T47D (cell line): ENCODE measurements around the gene STPG3.

Source experiments
- DNase-seq, 2 experiments: peaks; one replicate each; pipeline versions ENCODE4 v3.0.0 to v3.0.0-alpha.2; 2011 to 2012; ENCODE audit warnings: low read depth in 1 of 2, low spot score in 1 of 2
- JUND ChIP-seq: IDR thresholded peaks from 2 replicates; pipeline ENCODE4 v1.6.1; 2012; ENCODE audit warnings: low read depth
- in situ Hi-C: cut with HindIII; loops from 2 replicates; pipeline ENCODE4 v1.10.0; 2016; ENCODE audit warnings: low sequenced_read_pairs, low pct_unique_long_range_greater_than_20kb

Gene STPG3

DNA sequence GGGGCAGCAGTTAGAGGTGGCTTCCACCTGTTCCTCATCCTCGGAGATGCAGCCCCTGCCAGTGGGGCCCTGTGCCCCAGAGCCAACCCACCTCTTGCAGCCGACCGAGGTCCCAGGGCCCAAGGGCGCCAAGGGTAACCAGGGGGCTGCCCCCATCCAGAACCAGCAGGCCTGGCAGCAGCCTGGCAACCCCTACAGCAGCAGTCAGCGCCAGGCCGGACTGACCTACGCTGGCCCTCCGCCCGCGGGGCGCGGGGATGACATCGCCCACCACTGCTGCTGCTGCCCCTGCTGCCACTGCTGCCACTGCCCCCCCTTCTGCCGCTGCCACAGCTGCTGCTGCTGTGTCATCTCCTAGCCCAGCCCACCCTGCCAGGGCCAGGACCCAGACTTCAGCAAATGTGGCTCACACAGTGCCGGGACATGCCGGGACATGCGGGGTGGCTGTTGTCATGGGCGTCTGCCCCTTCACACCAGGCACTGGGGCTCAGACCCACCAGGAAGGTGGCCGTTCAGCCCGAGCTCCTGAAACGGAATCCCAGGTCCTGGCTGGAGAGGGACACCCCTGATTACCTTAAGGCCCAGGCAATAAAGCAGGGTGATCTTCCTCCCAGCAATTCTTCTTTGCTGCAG, 25.3 kb upstream of the STPG3 start:
- in situ Hi-C loops = no loop called here
- DNase-seq = no peak
- TF ChIP-seq JUND = no peak

DNA sequence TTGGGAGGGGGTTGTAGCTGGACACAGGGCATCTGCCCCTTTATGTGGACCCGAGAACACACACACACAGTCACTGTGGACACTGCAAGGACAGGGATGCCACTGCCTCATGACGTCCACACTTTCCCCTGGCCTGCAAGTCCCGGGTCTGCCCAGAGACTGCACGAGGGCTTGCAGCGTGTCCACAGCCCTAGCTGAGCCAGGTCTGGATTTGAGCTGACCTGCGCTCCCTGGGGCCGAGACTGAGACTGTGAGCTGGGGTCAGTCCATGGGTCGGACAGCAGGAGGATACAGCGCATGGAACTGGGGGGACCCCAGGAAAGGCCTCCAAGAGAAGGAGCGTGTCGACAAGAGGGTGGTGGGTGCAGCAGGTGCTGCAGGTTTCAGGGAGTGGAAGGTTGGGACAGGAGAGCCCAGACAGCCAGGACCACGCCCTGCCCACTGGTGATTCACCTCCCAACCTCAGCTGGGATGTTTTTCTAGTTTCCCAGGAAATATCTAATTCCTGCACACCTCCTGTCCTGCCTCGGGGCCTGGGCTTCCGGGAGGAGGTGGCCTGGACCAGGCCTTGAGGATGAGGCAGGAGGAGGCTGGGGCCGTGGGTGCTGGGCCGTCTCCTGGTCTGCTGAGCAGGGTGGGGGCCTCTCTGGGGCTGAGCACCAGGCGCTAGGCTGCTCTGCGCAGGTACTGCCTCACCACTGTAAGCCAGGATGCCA, 24.6 kb upstream of the STPG3 start:
- peak in 1 of 2 experiments; percentile 81 for DNase-seq
- TF ChIP-seq JUND = no peak
- in situ Hi-C loops = no loop called here

DNA sequence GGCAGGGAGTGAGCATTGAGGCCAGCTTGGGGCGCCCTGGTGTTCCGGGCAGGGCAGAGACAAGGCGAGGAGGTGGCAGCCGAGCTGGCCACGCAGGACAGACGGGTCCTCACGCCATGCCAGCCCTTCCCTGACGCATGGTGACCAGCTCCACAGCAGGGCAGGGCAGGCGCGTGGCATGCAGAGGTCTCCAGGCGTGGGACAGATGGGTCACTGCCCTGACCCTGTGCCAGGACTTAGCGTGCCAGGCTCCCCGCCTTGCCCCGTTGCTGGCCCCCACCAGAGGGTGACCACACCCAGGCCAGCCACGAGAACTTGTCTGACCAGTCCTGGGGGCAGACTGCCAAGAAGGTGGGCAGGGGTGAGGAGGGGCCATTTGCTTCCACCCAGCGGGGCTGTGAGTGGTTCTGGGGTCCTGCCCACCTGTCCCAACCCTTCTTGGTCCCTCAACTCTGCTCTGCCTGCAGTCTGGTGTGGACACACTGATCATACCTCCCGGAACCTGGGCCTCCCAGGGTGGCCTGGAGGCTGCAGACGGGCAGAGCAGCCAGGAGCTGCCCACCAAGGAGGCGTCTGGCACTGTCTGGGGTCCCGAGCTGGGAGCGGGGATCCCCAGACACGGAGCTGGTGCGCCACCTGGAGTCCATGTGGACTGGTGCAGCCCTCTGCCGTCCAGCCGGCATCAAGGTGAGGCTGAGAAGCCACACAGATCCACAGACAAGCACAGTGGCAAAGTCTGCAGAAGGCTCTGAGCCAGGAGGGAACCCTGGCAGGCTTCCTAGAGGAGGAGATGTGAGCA, 23.8 kb upstream of the STPG3 start, which contains the start of gene RNF224:
Gene RNF224 (plus strand): TSS at position 449 of the 799 bp plus-strand sequence. CDS start 834 bp downstream, outside the sequence.
- no peak for TF ChIP-seq JUND
- in situ Hi-C loops = no loop called here
- peak; percentile 93 to 94 for DNase-seq

DNA sequence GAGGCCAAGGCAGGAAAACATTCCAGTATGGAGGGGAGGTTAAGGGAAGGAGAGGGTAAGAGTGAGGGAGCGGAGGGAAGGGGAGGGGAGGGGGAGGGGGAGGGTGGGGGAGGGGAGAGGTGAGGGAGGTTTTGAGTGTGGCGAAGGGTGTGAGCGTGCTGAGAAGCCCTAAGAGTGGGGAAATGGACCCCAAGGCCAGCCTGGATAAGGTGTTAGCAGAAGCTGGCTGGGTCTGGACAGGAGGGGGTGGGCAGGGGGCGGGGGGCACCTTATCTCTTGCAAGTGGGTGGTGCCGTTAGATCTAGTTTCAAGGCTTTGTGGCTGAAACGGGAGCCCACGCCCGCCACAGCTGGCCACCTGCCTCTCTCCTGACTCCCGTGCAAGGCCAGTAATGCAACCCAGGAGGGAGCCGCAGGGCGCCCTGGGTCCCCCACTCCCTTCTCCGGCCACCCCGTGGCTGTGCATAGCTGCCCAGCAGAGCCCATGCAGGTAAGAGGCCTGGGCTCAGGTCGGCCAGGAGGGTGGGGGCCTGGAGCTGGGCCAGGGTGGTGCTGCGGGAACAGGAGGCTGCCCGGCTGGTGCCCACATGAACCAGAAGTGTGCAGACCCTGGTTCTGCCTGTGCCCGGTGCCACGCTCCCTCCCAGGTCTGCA, 23.1 kb upstream of the STPG3 start:
- TF ChIP-seq JUND = no peak
- in situ Hi-C loops = no loop called here
- no peak for DNase-seq

DNA sequence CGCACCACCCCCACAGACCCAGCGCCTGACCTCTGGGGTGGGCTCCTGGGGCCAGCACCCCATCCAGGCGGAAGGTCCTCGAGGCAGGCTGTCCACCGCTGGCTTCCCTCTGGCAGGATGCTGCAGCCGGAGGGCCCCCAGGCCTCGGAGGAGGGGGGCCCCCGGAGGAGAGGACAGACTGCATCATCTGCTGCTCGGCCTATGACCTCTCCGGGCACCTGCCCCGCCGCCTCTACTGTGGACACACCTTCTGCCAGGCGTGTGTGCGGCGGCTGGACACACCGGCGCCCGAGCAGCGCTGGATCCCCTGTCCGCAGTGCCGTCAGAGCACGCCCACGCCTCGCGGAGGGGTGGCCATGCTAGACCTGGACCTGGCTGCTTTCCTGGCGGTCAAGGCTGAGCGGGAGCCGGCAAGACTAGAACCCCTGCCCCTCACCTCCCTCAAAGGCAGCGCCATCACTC, 22.5 kb upstream of the STPG3 start:
- no peak for DNase-seq
- no peak for TF ChIP-seq JUND
- in situ Hi-C loops = no loop called here

DNA sequence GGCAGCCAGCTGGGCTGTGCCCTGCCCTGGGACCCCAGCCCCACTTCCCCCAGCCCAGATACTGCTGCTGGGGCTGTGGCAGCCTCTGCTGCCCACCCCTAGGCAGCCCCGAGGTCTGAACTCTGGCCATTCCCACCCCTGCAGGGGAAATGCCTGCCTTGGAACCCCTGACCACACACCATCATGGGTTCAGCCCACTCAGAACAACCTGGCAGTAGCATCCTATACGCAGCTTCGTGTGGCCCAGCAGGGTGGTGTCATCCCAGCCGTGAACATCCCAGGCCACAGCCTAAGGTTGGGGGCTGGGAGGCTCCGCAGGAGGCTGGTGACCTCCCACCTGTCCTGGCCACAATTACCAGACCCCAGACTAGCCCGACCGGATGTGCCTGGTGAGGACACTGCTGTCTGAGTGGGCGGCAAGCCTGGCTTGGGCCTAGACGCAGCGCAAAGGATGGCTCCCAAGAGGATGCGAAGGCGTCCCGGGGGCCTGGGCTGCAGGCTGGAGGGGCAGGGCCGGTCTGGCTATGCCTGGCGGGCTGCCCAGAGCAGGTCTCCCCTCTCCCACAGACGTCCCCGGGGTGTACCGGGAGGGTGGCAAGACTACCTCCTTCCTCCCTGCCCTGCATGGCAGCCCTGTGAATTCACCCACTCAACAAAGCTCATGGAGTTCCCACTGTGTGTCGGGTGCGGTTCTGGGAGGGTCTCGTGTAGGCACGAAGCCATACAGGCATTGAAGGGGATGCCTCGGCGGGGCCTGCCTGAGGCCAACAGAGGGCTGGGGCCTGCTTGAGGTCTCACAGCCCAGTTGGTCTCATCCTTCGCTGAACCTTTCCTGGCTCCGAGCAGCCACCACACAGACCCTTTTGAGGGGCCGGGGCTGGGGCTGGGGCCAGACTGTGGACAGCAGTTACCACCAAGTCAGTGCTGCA, 21.9 kb upstream of the STPG3 start:
- in situ Hi-C loops = no loop called here
- no peak for DNase-seq
- no peak for TF ChIP-seq JUND

DNA sequence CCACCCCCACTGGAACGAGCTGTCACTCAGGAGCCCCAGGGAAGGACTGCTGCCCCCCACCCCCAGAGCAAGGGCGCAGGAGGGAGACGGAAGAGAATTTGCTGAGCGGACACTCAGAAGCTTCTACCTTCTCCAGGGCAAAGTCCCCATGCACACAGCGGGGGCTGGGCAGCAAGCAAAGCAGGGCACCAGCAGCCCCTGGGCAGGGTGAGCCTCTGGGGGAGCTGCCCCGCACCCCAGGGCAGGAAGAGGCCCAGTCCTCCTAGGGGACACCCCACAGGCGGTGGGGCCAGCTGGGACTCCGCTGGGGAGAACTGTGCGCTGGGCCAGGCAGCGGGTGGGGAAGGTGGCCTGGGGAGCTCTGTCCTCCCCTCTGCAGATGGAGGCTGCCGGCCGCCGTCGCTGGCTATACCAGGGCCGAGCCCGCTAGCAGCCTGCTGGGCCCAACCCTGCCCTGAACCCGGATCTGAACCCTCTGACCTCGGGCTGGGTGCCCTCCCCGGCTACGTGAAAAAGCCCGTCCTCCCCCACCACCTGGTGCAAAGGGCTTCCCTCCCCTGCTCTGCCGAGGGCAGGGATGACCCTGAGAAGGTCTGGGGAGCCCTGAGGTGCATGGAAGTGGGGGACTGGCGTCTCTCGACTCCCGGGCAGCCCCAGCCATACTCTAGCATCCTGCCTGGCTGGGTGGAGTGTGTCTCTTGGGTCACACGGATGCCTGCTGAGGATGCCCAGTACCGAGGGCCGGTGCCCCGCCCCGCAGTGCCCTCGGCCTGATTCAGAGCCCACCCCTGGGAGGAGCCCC, 21.0 kb upstream of the STPG3 start:
- no peak for DNase-seq
- no peak for TF ChIP-seq JUND
- in situ Hi-C loops = no loop called here

DNA sequence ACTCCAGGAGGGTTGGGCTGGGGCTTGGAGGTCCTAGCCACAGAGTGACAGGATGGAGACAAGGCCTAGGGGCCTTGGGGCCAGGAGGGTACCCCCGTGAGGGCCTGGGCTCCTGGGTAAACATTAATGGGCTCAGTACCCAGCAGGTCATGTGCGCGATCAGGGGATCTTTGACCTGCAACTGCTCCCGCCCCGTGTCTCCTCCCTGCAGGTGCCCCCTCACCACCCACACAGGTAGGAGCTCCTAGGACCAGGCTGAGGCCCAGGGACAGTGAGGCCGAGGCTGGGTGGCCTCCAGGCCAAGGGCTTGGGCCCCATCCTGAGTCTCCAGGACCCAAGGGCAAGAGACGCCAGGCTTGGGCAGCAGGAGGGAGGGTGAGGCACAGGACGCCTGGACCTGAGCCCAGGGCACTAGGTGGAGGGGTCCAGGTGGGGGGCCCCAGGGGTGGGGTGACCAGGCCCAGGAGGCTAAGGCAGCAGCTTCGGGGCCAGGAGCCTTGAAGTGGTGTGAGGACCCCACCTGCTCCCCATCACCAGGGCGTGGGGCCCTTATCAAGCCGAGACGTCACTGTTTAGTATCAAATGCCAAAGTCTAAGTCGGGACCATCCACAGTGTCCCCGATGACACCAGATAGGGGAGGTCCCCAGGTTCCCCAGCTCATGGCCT, 20.2 kb upstream of the STPG3 start, which contains the start of gene SLC34A3:
Gene SLC34A3 (plus strand): TSS at position 197 of the 667 bp plus-strand sequence. CDS start 802 bp downstream, outside the sequence.
- no peak for DNase-seq
- TF ChIP-seq JUND = no peak
- in situ Hi-C loops = no loop called here

DNA sequence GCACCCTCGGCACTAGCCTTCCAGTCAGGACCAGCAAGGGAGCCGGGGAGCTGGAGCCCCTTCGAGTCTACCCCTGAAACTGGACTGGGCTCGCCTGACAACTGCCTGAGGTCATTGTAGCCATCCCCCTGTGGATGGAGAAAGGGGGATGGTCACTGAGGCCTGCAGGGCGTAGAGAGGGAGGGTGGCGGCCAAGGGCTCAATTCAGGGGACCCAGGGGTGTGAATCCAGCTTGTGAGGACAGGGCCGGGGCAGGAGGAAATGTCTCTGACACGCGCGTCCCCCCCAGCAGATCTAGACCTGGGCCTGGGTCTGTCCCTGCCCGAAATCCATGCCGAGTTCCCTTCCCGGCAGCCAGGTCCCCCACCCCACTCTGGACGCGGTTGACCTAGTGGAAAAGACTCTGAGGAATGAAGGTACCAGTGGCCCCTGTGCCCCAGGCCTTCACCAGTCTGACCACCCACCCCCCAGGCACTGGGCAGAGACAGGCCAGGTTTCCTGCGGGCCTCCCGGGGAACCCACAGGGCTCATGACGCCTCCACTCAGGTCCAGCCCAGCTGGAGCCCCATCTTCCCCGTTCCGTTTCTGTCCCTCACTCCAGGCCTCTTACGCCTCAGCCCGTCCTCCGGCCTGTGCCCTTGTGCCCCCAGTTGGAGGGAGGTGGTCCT, 19.6 kb upstream of the STPG3 start:
- no peak for TF ChIP-seq JUND
- in situ Hi-C loops = no loop called here
- no peak for DNase-seq

DNA sequence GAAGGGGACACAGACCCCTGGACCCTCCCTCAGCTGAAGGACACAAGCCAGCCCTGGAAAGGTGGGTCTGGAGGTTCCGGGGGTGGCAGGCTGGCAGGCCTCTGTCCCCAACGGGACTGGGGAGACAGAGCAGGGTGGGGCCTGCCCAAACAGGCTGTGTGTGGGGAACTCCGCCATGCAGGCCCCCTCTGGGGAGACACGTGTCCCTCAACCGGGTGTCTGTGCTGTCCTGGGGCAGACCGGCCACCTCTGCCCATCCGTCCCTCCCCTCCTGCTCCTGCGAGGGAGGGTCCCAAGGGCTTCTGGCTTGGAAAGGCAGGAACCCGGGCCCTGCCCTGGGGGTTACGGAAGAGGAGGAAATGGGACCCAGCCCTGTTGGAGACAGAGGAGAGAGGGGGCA, 19.0 kb upstream of the STPG3 start:
- no peak for TF ChIP-seq JUND
- DNase-seq = no peak
- in situ Hi-C loops = no loop called here
